NCI-H2171 (cell line): Measurements from ENCODE around the gene RABEP2.
A peak's percentile ranks its signal among the peaks of the same experiment; 100 is the strongest.
"Not testable (repeated sequence)": the region's sequence is repeated elsewhere in the genome, so short reads cannot be mapped to it uniquely, and the experiment has no call there.

Experiments
- DNase-seq: peaks from one replicate; lab custom pipeline; 2025; lab: John Stamatoyannopoulos, UW

The RABEP2 gene, protein sequence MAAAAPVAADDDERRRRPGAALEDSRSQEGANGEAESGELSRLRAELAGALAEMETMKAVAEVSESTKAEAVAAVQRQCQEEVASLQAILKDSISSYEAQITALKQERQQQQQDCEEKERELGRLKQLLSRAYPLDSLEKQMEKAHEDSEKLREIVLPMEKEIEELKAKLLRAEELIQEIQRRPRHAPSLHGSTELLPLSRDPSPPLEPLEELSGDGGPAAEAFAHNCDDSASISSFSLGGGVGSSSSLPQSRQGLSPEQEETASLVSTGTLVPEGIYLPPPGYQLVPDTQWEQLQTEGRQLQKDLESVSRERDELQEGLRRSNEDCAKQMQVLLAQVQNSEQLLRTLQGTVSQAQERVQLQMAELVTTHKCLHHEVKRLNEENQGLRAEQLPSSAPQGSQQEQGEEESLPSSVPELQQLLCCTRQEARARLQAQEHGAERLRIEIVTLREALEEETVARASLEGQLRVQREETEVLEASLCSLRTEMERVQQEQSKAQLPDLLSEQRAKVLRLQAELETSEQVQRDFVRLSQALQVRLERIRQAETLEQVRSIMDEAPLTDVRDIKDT

DNA sequence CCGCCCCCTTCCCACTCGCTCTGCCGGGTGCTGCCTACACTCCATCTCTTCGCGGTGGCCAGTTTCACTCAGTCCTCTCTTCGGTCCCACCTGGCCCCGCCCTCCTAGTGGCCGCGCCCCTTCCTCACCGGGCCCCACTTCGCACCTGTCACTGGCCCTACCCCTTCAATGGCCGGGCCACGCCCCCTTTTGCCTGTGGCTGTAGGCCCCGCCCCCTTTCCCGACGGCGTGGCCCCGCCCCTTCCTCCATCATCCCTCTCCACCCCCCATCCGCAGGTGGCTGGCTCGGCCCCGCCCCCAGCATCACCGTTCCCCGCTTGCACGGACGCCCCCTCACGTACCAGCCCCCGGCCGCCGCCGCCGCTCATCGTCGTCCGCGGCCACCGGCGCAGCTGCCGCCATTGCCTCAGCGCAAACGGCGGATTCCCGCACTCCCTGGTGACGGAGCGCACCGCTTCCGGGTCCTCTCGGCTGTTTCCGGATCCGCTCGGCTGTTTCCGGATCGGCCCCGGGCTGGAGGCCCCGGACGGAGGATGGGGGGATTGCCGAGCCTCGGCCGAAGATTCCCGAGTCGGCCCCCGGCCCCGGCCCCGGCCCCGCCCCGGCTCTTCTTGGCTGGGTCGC lies at the start of gene RABEP2:
TSS of gene RABEP2 (minus strand) at position 477 of the 624 bp plus-strand sequence. CDS start at position 402, 75 bp downstream.
- peak; percentile 94 for DNase-seq

DNA sequence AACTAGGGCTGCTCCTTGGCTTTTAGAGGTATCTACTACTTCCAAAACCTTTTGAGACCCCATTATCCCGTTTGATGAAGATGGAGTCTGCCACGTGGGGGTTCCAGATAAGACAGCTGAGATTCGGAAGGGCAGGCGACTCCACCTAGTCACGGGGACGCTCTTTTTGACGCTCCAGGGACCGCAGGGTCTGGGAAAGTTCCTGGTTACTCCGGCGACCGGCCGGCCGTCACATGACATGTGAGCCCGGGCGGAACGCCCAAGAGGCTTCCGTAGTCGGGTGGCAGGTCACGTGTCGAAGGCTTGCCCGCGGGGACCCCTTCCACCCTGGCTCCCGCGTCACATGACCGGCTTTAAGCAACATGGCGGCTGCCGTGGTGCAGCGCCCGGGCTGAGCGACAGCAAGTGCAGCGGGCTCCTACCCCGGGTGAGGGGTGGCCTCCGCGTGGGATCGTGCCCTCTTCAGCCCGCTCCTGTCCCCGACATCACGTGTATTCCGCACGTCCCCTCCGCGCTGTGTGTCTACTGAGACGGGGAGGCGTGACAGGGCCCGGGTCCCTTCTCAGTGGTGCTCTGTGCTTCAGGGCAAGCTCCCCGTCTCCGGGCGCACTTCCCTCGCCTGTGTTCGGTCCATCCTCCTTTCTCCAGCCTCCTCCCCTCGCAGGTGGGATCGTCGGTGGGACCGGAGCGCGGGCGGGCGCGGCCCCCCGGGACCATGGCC lies 49.6 kb upstream of the RABEP2 start, which contains the start of gene SPNS1:
TSS of gene SPNS1 (plus strand) at position 342 of the 721 bp plus-strand sequence. CDS start at position 716, 374 bp downstream.
- DNase-seq, result peak; percentile 97

DNA sequence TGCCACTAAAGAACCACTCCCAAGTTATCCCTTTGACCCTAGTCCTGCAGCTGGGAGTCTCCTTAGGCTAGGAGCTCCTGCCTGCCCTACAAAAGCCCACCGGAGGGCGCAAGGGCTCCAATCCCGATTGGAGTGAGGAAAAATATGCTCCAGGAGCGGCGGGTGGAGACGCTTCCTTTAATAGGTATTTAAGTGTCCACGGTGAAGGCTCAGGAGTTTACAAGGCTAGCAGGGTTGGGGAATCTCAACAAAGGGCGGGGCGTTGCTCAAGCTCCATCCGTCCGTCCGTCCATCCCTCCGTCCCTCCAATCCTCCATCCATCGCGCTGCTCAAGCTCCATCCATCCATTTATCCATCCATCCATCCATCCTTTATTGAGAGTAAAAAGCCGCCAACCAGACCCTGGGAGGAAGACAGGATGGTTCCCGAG lies 49.0 kb upstream of the RABEP2 start:
- peak; percentile 54 for DNase-seq

DNA sequence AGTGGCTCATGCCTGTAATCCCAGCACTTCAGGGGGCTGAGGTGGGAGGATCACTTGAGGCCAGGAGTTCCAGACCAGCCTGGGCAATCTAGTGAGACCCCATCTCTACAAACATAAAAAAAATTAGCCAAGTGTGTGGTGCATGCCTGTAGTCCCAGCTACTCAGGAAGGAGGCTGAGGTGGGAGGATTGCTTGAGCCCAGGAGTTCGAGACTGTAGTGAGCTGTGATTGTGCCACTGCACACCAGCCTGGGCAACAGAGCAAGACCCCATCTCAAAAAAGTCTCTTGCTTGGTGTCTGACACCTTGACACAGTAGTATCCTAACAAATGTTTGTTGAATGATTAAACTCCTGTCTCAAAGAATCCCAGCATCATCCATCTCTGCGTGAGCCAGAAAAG lies 44.7 kb upstream of the RABEP2 start:
- not testable (repeated sequence) for DNase-seq

DNA sequence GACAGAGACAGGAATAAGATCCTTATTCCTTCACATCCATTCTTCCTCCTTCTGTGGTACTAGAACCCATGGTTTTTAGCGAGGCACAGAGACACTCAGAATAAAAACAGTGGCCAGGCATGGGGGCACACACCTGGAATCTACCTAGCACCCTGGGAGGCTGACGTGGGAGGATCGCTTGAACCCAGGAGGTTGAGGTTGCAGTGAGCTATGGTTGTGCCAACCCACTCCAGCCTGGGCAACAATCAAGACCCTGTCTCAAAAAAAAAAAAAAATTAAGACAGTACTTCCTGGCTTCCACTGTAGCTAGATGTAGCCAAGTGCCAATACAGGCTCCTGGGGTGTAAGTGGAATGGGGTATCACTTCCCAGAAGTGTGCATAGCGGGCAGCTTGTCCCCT lies 42.1 kb upstream of the RABEP2 start:
- no peak for DNase-seq

DNA sequence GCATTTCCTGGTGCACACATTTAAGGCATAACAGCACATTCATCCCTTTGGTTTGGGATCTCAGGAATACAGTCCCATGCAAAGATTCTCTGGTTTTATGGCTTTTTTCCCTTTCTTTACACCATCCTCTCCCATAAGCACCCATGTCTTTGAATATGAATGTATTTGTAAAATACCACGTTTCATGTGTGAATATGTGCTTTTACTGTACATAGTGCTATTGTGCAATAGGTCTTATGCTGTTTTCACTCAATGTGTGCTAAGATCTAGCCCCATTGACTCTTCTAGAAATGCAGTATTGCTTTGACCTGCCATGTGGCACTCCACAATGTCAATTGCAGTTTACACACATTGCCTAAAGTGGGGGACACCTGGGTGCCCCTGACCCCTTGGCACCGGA lies 39.5 kb upstream of the RABEP2 start:
- no peak for DNase-seq

DNA sequence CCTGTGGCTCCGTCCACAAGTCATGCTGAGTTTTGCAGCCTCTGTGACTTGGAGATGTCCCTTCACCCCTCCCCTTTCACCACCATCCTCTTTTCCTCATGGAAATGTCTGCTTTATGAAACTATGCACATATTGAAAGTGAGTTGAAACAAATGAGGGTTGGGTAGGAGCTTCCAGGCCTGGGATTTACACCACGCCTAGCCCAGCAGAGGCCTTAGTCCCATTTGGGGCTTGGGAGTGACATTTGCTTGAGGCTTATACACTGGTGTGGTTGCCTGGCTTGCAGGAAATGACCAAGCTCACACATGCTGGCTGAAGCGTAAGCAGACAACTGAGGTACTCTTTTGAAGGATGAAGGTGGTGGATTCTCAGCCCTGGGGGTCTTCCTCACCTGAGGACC lies 39.0 kb upstream of the RABEP2 start:
- no peak for DNase-seq

DNA sequence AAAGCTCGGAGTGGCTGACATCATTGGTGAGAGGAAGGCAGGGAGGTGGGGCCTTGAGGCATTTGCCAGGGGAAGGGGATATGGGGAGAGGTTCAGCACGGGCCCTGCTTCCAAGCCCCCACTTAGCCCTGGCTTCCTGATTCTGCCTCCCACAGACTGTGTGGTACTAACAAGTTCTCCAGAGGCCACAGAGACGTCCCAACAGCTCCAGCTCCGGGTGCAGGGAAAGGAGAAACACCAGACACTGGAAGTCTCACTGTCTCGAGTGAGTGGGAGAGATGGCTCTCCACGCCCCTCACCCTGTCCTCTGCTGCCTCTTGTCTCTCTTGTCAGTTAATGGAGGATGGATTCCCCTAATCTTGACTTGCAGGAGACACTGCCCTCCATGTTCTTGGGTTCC lies 33.8 kb upstream of the RABEP2 start:
- no peak for DNase-seq

DNA sequence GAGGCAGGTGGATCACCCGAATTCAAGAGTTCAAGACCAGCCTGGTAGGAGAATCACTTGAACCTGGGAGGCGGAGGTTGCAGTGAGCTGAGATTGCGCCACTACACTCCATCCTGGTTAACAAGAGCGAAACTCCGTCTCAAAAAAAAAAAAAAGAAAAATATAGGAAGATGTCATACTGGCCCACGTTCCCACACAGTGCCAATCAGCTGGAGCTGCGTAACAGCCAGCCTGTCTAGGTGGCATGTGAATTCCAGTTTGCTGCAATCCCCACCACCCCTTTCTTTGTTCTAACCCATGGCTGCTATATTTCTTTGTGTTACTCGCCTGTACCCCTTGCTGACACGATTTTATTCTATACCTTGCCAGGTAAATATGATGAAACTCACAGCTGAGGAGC lies 33.2 kb upstream of the RABEP2 start:
- DNase-seq, result no peak

DNA sequence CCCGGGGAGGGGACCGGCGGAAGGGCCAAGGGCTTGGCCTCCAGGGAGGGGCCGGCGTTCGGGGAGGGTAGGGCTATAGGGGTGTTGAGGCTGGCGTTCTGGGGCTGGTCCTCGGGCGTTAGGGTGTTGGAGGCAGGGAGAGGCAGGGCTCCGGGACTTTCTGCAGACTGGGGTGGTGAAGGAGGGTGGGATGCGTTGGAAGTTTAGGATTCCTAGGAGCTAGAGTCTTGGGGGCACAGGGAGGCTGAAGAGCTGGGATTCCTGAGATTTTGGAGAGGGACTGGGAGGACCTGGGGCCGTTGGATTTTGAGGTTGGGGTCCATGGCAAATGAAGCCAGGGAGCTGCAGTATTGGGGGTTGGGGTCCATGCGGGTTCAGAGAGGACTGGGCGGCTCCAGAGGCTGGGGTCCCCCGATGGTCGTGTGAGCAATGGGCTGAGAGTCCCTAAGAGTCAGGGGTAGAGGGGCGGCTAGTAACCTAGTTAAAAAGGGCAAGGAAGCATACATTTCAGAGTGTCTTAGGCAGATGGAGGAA lies 26.4 kb upstream of the RABEP2 start:
- DNase-seq, result no peak

DNA sequence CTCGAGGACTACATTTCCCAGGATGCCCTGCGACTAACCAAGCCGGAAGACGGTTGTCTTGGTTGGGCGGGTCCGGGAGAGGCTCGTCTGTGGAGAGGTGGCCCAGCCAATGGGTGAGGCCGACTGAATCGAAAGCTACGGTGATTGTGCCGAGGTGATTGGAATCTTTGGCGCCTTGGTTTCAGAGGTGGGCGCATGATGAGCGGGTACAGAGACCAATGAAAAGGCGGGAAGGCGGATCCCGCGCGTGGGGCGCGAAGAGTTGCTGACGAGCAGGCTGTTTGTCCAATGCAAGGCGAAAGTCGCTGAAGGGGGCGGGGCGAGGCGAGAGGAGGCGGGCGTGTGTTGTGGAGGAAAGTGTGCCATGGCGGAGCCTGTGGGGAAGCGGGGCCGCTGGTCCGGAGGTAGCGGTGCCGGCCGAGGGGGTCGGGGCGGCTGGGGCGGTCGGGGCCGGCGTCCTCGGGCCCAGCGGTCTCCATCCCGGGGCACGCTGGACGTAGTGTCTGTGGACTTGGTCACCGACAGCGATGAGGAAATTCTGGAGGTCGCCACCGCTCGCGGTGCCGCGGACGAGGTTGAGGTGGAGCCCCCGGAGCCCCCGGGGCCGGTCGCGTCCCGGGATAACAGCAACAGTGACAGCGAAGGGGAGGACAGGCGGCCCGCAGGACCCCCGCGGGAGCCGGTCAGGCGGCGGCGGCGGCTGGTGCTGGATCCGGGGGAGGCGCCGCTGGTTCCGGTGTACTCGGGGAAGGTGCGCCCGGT lies 25.8 kb upstream of the RABEP2 start, which contains the start of gene NFATC2IP:
TSS of gene NFATC2IP (plus strand) at position 290 of the 762 bp plus-strand sequence. CDS start at position 365, 75 bp downstream.
- peak; percentile 99 for DNase-seq

DNA sequence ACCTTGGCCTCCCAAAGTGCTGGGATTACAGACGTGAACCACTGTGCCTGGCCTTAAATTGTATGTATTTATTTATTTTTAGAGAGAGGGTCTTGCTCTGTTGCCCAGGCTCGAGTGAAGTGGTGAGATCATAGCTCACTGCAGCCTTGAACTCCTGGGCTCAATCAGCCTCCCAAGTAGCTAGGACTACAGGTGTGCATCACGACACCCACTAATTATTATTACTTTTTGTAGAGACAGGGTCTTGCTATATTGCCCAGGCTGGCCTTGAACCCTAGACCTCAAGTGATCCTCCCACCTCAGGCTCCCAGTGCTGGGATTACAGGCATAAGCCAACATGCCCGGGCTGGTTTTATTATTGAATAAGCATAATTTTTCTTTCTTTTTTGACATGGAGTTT lies 21.6 kb upstream of the RABEP2 start:
- no peak for DNase-seq

DNA sequence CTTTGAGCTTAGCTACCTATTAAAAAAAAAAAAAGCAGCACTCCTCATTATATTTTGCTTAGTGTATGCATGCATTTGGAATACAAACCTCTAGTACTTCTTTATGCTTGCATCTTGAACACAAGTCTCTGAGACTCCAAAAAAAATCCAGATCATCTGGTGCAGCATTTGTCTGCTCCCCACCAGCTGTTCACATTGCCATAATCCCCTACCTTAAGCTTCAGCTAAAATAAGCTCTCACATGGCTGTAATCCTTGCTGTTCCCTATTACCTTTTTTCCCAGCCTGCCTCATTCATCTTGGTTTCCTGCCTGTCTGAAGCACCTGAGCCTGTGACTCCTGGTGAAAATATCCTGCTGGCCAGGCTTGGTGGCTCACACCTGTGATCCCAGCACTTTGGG lies 18.2 kb upstream of the RABEP2 start:
- peak; percentile 23 for DNase-seq

DNA sequence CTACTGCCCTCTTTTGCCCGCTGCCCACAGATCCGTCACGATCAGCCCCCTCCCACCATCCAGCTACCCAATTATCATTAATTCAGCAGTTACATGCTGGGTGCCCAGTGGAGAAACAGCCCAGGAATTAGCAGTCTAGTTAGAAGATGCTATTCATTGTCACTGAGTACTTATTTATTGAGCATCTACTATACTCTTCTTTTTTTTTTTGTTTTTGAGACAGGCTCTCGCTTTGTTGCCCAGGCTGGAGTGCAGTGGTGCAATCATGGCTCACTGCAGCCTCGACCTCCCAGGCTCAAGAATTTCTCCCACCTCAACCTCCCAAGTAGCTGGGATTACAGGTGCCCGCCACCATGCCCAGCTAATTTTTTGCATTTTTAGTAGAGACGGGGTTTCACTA lies 14.8 kb upstream of the RABEP2 start:
- DNase-seq, result not testable (repeated sequence)

DNA sequence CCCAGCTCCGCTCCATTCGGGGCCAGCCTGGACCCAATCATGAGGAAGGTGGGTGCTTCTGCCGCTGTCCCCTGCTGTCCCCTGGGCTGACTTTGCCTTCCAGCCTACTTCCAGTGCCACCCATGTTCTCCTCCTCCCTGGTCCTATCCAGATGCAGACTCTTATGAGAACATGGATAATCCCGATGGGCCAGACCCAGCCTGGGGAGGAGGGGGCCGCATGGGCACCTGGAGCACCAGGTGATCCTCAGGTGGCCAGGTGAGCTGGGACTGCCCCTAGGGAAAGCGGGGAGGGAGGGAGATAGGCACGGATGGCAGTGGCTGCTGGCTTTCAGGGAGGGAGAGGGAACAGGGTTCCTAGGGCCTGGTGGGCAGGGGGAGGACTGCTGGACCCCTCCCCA lies 13.7 kb upstream of the RABEP2 start:
- no peak for DNase-seq

DNA sequence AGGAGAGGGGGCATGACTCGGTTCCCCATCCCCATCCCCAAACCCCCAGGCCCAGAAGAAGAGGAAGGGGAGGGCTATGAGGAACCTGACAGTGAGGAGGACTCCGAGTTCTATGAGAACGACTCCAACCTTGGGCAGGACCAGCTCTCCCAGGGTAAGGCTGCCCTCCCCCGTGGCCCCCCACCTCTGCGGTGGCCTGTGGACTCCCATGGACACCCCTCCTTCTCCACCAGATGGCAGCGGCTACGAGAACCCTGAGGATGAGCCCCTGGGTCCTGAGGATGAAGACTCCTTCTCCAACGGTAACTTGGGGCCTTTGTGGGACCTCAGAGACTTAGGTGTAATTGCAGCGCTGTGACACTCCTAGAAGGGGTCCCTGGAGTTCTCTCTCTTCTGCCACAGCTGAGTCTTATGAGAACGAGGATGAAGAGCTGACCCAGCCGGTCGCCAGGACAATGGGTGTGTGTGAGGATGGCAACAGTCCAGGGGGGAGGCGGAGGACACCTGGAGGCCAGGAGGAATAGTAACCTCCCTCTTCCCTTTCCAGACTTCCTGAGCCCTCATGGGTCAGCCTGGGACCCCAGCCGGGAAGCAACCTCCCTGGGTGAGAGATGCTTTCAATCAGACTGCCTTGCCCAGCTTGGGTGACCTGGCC lies 12.3 kb upstream of the RABEP2 start:
- no peak for DNase-seq

DNA sequence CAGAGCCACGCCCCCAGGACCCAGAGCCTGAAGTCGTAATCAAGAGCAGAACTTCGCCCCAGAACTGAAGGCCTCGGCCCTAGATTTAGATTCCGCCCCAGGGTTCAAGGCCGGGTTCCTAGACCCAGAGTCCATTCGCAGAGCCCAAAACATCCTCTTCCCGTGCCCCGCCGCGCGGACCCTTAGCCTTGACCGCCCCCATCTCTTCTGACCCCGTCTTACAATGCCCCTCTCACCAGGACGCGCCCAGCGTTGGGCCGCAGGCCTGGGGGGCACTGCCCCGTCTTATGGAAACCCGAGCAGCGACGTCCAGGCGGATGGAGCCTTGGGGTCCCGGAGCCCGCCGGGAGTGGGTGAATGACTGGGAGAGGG lies 11.7 kb upstream of the RABEP2 start:
- DNase-seq, result no peak

DNA sequence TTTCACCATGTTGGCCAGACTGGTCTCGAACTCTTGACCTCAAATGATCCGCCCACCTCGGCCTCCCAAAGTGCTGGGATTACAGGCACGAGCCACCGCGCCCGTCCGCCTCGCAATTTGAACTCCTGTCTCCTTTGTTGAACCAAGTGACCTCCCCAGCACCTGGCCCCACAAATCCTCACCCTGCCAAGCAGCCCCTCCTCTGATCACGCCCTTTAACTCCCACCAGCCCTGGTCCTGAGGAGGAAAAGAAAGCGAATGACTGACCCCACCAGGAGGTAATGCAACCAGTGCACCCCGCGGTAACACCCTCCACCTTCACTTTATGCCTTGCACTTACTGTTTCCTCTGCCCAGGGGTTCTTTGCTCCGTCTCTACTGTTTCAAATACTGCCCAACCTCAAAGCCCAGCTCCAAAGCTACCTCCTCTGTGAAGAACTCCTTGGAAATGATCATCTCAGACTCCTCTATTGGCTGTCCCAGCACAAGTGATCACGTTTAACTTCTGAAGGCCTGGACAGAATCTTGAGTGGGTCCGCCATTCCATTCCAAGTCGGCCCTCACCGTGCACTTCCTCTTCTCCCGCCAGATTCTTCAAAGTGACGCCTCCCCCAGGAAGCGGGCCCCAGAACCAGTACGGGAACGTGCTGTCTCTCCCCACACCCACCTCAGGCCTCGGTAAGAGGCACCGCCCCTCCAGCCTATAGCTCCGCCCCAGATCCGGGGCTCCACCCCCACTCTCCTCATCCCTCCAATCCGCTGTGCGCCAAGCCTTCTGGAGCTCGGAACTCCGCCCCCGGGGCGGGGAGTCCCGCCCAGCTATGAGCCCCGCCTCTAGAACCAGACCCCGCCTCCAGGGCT lies 11.1 kb upstream of the RABEP2 start:
- no peak for DNase-seq

DNA sequence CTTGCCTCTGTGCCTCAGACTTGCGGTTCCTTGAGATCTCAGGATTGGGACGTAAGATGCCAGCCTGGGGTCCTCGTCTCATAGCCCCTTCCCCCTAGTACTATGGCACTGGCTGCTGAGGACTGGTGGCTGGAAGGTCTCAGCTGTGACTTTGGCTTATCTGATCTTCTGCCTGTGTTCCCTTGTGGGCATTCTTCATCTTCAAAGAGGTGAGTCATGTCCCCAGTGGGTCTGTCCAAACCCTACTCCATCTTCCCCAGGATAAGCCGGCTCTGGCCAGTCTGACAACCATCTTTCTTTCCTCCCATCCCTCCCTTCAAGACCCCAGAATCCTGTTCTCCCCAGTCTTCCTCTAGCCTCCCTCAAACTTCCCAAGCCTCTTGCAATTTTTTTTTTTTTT lies 10.3 kb upstream of the RABEP2 start:
- no peak for DNase-seq

DNA sequence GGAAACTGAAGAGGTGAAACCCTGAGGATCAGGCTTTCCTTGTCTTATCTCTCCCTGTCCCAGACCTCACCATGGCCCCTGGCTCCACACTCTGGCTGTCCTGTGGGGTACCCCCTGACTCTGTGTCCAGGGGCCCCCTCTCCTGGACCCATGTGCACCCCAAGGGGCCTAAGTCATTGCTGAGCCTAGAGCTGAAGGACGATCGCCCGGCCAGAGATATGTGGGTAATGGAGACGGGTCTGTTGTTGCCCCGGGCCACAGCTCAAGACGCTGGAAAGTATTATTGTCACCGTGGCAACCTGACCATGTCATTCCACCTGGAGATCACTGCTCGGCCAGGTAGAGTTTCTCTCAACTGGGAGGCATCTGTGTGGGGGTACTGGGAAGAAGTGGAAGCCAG lies 8.1 kb upstream of the RABEP2 start:
- DNase-seq, result no peak
